IPS-11a (cell line): ENCODE results near the gene MRPL2.
A peak's percentile ranks its signal among the peaks of the same experiment; 100 is the strongest.

Experiments used
- H3K4me3 ChIP-seq: one replicate; pipeline ENCODE4 v1.5.1; 2013; ENCODE audit warnings: low read depth, low read length, control low read depth

The MRPL2 gene

DNA sequence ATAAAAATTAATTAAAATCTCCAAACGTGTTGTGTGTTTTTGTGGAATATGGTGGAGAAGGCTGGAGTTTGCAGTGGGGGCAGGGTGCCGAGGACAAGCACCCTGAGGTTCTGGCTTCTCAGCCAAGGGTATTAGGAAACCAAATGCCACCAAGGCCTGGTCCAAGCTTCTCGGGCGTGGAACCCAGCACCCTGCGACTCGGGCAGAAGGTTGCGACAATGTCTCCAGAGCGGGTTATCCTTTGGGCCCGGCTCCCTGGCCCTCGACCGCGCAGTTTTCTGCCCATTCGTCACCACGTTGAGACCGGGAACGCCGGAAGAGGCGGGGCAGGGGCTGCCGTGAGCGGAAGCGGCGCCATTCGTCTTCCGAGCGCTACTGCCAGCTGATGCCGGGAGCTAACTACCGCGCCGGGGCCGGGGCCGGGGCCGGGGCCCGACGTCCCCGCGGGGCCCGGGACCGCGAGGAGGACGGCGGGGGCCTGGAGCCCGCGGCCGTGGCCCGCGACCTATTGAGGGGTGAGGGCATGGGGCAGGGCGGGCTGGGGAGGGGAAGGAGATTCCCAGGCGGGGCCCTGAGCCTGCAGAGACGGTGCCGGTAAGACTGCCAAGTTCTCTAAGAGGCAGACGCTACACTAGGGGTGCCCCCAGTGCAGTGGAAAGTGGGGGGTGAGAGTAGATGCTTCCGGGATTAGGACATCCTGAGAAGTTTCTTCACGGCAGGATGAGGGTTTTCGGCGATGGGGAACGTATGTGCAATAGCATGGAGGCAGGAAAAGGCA is 37.8 kb downstream of the MRPL2 start, which contains the start of gene RRP36:
TSS of gene RRP36 (plus strand) at position 354 of the 778 bp plus-strand sequence. CDS start at position 386, 32 bp downstream.
- peak within 1 kb of the TSS; percentile 99 for H3K4me3 ChIP-seq

DNA sequence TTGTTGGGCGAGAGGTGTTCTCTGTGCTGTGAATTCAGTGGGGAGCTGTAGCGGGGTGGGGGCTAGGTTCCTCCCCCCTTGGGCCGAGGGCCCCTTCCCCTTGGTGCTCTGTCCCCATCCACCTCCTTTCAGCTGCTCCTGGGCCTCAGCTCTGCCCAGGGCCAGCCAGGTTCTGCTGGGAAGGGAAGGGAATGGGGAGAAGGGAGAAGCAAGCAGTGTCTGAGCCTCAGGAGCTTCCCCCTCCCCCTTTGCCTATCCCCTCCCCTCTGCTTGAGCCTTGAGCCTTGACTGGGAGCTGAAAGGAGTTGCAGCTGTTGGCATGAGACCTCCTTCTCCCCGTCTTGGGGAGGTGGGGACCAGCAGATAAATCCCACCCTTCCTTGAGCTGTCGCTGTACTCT is 38.4 kb downstream of the MRPL2 start:
- H3K4me3 ChIP-seq: peak overlapping the region; percentile 99

DNA sequence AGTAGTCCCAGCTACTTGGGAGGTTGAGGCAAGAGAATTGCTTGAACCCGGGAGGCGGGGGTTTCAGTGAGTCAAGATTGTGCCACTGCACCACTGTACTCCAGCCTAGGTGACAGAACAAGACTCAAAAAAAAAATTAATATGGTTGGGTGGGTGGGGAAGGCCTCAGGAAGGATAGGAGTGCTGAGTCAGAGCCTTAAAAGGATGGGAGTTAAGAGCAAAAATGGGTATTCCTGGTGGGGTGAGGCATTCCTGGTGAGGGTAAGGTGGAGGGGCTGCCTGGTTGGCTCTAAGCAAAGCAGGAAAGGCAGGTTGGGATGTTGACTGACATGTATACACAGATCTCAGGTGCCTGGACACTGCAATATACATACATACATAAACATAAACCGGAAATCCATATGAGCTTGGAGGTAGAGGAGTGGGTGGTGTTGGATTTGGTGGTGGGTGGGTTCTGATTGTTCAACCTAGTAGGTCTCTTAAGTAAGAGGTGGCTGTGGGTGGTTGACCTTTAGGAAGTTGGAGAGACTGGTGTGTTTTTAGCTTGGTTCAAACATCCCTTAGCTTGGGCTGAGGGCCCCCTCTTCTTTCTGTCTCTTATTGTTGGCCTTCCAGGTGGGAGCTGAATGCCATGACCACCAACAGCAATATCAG is 39.1 kb downstream of the MRPL2 start:
- no peak overlapping the region for H3K4me3 ChIP-seq

DNA sequence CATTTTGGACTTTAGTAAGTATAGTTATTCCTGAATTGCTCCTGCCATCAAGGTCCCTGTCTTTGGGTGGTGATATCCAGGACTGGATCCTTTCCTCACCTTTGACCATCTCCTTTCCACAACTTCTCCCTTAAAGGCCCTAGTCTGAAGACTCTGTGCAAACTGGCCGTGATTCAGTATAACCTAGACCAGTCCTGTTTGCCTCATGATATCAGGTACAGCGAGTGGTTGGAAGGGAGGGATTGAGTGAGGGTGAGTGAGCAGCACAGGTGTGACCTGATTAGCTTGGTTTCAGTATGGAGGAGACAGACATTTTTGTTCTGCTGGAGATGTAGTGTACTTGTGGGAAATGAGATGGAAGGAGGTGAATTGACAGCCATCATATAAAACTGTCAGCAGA is 40.1 kb downstream of the MRPL2 start:
- no peak overlapping the region for H3K4me3 ChIP-seq

DNA sequence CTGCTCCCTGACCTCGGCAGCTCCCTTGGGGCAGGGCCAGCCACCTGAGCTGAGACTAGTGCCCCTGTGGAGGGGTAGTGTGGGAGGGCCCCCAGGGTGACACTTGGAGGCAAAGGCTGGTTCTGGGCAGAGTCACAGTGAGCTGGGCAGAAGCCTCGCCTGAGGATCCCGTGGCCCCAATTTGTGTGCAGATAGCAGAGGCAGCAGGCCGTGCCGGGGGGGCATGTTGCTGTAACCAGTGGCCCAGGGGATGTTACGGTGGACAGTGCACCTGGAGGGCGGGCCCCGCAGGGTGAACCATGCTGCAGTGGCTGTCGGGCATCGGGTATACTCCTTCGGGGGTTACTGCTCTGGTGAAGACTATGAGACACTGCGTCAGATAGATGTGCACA is 42.3 kb downstream of the MRPL2 start:
- no peak overlapping the region for H3K4me3 ChIP-seq

DNA sequence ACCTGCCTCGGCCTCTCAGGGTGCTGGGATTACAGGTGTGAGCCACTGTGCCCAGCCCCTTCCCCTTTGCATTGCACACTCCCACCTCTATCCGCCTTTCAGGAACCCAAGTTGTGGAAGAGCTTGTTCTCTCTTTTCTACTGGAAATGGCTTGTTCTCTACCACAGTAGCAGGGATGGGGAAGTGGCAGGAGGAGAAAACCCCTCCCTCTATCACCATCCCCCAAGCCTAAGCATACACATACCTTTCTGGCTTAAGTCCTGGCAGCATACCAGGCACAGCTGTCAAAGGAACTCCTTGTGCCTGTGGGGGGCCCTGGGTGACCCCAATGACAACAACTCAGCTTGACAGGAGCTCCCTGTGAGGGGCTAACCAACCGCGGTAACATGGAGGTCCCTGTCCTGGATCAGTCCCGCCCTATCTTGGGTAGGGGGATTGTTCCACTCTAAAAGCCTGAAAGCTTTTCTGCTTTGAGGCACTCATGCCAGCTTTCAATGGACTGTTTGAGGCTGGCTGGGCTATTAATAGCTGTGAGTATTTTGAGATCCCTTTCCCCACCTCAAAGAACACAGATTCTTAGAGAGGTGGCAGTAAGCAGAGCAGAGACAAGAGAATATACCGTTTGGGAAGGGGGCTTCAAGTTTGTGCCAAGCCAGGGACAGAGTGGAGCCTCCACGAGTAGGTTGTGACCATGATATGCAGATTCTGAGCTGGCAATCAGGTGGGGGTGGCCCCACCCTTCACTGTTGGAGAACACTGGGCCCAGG is 42.9 kb downstream of the MRPL2 start:
- H3K4me3 ChIP-seq: no peak overlapping the region

DNA sequence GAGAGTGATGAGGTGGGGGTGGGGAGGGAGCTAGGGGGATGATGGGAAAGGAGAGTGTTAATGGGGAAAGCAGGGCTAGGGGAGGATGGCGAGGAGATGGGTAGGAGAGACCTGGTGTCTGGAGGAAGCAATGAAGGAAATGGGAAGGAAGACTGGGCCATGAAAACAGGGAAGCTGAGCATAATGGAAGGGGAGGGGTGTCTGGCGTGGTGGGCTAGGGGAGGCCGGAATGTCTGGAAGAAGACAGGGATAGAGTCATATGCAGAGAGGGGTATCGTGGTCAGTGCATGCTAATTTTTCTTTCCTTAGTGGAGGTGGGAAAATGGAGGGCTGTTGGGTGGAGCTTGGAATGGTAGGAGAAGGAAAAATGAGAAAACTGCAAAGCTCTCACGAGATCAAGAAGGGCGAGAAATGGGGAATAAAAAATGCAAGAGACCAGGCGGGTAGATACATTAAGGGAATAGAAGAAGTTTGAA is 44.8 kb downstream of the MRPL2 start:
- peak overlapping the region; percentile 91 for H3K4me3 ChIP-seq

DNA sequence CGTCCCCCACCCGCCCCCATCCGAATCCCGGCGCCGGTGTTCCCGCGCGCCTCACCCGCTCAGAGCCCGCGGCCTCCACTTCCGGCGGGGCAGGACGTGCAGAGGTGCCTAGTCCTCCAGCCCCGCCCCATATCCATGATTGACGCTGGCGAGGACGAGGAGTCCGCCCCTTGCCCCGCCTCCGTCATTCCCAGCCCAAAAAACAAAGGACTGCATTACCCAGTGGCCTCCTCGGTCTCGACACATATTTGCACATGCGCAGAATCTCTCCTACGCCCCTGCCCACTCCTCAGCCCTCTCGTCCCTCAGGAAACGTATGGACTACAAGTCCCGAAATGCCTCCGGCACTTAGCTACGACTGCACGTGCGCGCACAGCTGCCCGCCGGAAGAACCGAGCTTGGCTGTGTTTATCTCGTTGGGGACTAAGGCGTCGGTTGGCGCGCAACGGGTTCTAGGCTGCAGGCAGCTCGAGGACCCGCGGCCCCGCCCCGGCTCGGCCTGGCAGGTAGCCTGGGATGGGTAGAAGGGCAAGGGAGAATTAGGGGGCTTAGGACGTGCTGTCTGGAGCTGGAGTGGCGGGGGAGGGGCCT is 45.3 kb downstream of the MRPL2 start, which contains the start of the genes KLHDC3 and MEA1:
TSS of gene KLHDC3 (plus strand) at position 407 of the 591 bp plus-strand sequence. CDS start 2,944 bp downstream, outside the sequence.
TSS of gene MEA1 (minus strand) at position 104 of the 591 bp plus-strand sequence. CDS start 133 bp downstream, outside the sequence.
- H3K4me3 ChIP-seq: peak within 1 kb of the TSS; percentile 91

DNA sequence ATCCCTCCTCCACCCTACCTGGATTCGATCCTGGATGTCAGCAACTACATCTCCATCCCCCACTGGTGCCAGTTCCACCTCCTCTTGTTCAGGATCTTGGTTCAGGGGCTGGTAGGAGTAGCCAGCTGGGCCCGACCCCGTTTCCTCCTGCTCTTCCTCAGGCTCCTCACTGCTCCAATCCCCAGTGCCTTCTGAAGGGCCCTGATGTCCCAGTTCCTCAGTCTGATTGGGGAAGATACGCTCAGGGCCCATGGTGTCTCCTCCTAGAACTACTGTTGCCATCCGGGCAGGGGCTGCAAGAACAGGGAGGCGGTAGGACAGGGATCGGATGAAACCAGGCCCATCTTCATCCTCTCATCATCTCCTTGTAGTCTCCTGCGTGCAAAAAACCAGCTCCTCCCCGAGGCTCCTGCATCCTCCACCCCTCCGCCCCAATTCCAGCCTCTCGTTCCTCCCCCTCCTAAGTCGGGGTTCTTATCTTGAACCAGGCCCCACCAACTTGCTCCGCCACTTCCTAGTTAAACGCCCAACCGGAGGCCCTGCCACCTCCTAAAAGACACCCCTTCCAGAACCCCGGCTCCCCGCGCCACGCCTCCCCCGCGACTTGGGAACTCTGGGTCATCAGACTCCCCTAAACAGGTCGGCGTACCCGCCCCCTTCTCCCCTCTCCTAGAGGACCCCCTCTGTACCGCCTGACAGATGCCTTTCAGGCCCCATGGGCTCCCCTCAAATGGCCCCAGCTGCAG is 46.0 kb downstream of the MRPL2 start:
- peak overlapping the region; percentile 75 for H3K4me3 ChIP-seq

DNA sequence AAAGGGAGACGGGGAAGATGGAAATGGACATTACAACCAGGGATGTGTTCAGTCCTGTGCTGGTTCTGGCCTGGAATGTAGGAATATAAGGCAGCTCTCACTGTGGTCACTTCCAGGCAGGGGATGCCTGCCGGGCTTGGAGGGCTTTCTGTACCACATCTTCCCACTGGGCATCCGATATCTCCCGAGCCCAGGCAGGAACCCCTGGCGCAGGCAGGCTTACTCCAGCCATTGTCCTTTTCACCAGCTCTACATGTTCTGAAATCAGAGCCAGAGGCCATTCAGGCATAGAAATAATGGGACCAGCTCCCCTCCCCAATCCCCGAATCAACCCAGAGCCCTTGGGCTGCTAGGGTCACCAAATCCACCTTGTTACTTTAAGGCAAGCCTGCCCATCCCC is 46.9 kb downstream of the MRPL2 start:
- H3K4me3 ChIP-seq: peak overlapping the region; percentile 75

DNA sequence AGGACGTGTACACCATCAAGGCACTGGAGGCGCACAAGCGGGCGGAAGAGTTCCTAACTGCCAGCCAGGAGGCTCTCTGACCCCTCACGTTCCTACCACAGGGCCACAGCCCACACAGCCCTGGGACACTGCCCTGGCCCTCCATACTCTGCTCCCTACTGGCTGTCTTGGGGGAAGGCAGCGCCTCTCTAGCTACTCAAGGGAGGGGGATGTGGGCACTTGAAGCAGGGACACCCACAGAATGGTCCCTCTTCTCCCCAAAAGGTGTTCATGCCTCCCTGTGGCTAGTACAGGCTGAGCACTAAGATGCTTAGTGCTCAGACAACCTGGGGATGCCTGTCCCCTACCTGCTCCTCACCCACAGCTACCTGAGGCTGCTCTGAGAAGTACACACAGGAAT is 48.0 kb downstream of the MRPL2 start:
- no peak overlapping the region for H3K4me3 ChIP-seq

DNA sequence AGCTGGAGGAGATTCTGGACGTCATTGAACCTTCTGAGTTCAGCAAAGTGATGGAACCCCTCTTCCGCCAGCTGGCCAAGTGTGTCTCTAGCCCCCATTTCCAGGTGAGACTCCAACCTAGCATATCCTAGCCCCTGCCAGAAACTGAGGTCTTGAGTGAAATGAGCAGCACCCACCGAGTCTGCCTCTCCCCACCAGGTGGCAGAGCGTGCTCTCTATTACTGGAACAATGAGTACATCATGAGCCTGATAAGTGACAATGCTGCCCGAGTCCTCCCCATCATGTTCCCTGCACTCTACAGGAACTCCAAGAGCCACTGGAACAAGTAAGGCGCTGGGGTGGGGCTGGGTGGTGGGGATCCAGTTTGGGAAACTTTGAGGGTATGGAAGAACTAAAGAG is 50.1 kb downstream of the MRPL2 start:
- no peak overlapping the region for H3K4me3 ChIP-seq

DNA sequence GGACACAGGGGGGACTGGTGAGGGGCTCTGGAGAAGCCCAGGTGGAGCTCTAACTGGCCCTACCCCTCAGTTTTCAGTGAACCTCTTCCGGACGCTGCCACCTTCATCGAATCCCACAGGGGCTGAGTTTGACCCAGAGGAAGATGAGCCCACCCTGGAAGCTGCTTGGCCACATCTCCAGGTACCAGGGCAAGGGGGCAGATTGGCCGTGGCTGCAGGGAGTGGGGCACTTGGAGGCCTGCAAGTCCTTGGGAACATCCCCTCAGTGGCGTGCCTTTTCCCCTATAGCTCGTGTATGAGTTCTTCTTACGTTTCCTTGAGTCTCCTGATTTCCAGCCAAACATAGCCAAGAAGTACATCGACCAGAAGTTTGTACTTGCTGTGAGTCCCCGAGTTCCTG is 52.1 kb downstream of the MRPL2 start:
- H3K4me3 ChIP-seq: no peak overlapping the region

DNA sequence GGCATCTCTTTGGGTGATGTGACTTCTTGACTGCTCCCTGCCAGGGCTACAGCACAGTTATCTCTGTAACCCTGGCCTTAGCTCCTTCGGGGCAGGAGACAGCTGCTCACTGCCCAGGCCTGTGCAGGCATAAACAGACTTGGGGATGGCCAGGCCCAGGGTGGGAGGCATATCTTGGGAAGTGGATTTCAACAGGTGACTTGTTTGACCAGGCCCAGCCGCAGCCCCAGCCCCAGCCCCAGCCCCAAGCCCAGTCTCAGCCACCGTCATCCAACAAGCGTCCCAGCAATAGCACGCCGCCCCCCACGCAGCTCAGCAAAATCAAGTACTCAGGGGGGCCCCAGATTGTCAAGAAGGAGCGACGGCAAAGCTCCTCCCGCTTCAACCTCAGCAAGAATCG is 53.0 kb downstream of the MRPL2 start:
- no peak overlapping the region for H3K4me3 ChIP-seq

DNA sequence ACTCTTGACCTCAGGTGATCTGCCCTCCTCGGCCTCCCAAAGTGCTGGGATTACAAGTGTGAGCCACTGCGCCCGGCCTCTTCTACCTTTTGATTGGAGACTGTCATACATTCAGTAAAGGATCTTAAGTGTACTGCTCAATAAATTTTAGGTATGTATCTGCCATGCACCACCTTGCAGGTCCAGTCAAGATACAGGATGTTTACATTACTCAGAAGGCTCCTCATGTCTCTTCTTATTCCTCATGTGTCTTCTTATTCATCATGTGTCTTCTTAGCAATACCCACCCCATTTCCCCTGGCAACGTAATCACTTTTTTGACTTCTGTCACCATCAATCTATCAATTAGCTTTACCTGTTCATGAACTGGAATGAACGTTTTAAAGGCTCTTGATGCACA is 53.4 kb downstream of the MRPL2 start:
- no peak overlapping the region for H3K4me3 ChIP-seq
